Upper lobe of right lung (tissue), 1 donor: Measurements from ENCODE around the gene ACVR1B. TPM values are rescaled to one million over a fixed set of nuclear protein-coding genes. Genes with fewer than 3 reads are reported as not detected.

Source experiments
- ATAC-seq: fragments of 200-7000 bp; cut with Tn5 transposase; one replicate; pipeline ENCODE4 v1.9.1; 2020; ENCODE audit warnings: mild to moderate bottlenecking, moderate library complexity
- DNase-seq: peaks from one replicate; pipeline ENCODE4 v3.0.0-alpha.2; 2020
- H3K27ac ChIP-seq: fragments of 200-600 bp; one replicate; pipeline ENCODE4 v1.8.0; 2022
- H3K27me3 ChIP-seq: fragments of 200-600 bp; one replicate; pipeline ENCODE4 v1.8.0; 2022; ENCODE audit warnings: mild to moderate bottlenecking
- H3K36me3 ChIP-seq: fragments of 200-600 bp; one replicate; pipeline ENCODE4 v1.8.0; 2022
- H3K4me1 ChIP-seq: fragments of 200-600 bp; one replicate; pipeline ENCODE4 v1.8.0; 2022
- H3K4me3 ChIP-seq: fragments of 200-600 bp; one replicate; pipeline ENCODE4 v1.8.0; 2022; ENCODE audit warnings: mild to moderate bottlenecking
- H3K9me3 ChIP-seq: fragments of 200-600 bp; one replicate; pipeline ENCODE4 v1.8.0; 2022
- CTCF ChIP-seq: fragments of 200-600 bp; IDR thresholded peaks from one replicate; pipeline ENCODE4 v1.8.0; 2022; ENCODE audit warnings: antibody characterized with exemption
- intact Hi-C: fragments of 100-400 bp; cut with DNase I; formaldehyde crosslinking; loops from one replicate; pipeline ENCODE4 v1.11.0; 2022
- total RNA-seq: library from RNA; stranded (reverse); fragmentation: NEBNext Ultra II Directional; extraction: Animal tissue kit (Norgen Biotek cat#: 25700); gene quantifications from one replicate; pipeline ENCODE4 v1.2.1, GENCODE V29; 2021
- donor health status: DM: no; HTN: yes; CAD: no; lungs with severe emphysema.

Gene ACVR1B
- total RNA-seq, 1 donor from 2014 or later, result 33.5 TPM

- ATAC-seq (no peak), DNase-seq (no peak)
- Histone ChIP-seq H3K27ac (no peak overlapping the region), H3K4me3 (no peak overlapping the region), H3K36me3 (no peaks in the 10 kb centered on the region), H3K4me1 (peaks cover 14% of the 10 kb centered on the region), H3K27me3 (no peaks in the 10 kb centered on the region), H3K9me3 (no peaks in the 10 kb centered on the region)
- no peak for TF ChIP-seq CTCF
- intact Hi-C loops, result no loop called here
These were observed 51.6 kb downstream of the ACVR1B start for GRCh38 chr12:52003016-52003550.

GRCh38 chr12:52003591-52003990 lies 52.1 kb downstream of the ACVR1B start:
- no peaks in the 10 kb centered on the region for H3K27me3 ChIP-seq
- no peak for TF ChIP-seq CTCF
- intact Hi-C loops, result no loop called here
- peaks cover 16% of the 10 kb centered on the region for H3K4me1 ChIP-seq
- no peak overlapping the region for H3K4me3 ChIP-seq
- DNase-seq, result no peak
- H3K9me3 ChIP-seq, result no peaks in the 10 kb centered on the region
- H3K36me3 ChIP-seq, result no peaks in the 10 kb centered on the region
- H3K27ac ChIP-seq, result no peak overlapping the region
- no peak for ATAC-seq

- DNase-seq, result no peak
- Histone ChIP-seq H3K27ac (no peak overlapping the region), H3K9me3 (no peaks in the 10 kb centered on the region), H3K36me3 (no peaks in the 10 kb centered on the region), H3K4me3 (no peak overlapping the region), H3K27me3 (no peaks in the 10 kb centered on the region), H3K4me1 (peaks cover 21% of the 10 kb centered on the region)
- TF ChIP-seq CTCF, result peak; percentile 72
- ATAC-seq, result peak; percentile 25
- intact Hi-C loops, result no loop called here
These were observed 52.6 kb downstream of the ACVR1B start for GRCh38 chr12:52004042-52004648.

- Histone ChIP-seq H3K27ac (no peak overlapping the region), H3K4me1 (peaks cover 24% of the 10 kb centered on the region)
- TF ChIP-seq CTCF, result no peak
These were observed 53.9 kb downstream of the ACVR1B start for GRCh38 chr12:52005218-52005902.

GRCh38 chr12:52005903-52006703 lies 54.6 kb downstream of the ACVR1B start:
- H3K27ac ChIP-seq, result peak overlapping the region; percentile 24
- ATAC-seq, result peak; percentile 76
- H3K9me3 ChIP-seq, result no peaks in the 10 kb centered on the region
- DNase-seq, result peak; percentile 87
- peaks cover 3% of the 10 kb centered on the region for H3K36me3 ChIP-seq
- H3K27me3 ChIP-seq, result no peaks in the 10 kb centered on the region
- H3K4me3 ChIP-seq, result peak overlapping the region; percentile 71
- TF ChIP-seq CTCF, result no peak
- H3K4me1 ChIP-seq, result peaks cover 31% of the 10 kb centered on the region
- intact Hi-C loops, result no loop called here

More at GRCh38 chr12:52005218-52005902, 53.9 kb downstream of the ACVR1B start:
- ATAC-seq (no peak), DNase-seq (no peak)
- no peak overlapping the region for H3K4me3 ChIP-seq
- H3K9me3 ChIP-seq, result no peaks in the 10 kb centered on the region
- intact Hi-C loops, result no loop called here
- no peaks in the 10 kb centered on the region for H3K36me3 ChIP-seq
- no peaks in the 10 kb centered on the region for H3K27me3 ChIP-seq
